Keratinocyte (primary cell): Measurements from ENCODE around the gene ARMS2.

Experiments
- EZH2 ChIP-seq: IDR thresholded peaks from one replicate; pipeline ENCODE4 v1.6.1; 2012; ENCODE audit warnings: inconsistent platforms, mild to moderate bottlenecking, low read length, moderate library complexity
- TF ChIP-seq, protein P1 (sequence below), 3 experiments: IDR thresholded peaks in 1 of 3; conservative IDR thresholded peaks in 1 of 3; optimal IDR thresholded peaks in 1 of 3; 2 replicates in 2 of 3; 3 replicates in 1 of 3; pipeline versions ENCODE3 to v1.5.1; 2011; ENCODE audit warnings: low read length in 3 of 3, mild to moderate bottlenecking in 3 of 3, moderate library complexity in 2 of 3, control low read depth in 1 of 3, inconsistent platforms in 1 of 3; ENCODE audit not compliant: insufficient read depth in 2 of 3; ENCODE audit errors: extremely low read depth in 1 of 3

DNA sequence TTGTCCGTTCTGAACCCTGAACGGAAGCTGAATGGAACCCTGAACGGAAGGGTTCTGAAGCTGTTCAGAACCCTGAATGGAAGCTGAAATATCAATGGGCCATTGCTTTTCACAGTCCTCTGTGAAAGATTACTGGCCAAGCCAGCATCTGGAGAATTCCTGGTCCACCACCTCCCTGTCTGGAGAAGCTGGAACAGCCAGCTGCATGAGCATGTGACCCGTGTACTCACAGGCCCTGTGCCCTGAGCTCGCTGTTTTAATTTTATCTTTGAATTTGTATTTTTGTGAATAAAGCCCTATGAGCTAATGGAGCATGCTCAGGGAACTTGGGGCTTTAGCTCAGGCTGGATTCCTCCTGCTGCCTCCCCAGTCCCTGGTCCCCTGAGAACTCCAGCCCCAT, 44.1 kb downstream of the ARMS2 start:
- TF ChIP-seq, protein P1, sequence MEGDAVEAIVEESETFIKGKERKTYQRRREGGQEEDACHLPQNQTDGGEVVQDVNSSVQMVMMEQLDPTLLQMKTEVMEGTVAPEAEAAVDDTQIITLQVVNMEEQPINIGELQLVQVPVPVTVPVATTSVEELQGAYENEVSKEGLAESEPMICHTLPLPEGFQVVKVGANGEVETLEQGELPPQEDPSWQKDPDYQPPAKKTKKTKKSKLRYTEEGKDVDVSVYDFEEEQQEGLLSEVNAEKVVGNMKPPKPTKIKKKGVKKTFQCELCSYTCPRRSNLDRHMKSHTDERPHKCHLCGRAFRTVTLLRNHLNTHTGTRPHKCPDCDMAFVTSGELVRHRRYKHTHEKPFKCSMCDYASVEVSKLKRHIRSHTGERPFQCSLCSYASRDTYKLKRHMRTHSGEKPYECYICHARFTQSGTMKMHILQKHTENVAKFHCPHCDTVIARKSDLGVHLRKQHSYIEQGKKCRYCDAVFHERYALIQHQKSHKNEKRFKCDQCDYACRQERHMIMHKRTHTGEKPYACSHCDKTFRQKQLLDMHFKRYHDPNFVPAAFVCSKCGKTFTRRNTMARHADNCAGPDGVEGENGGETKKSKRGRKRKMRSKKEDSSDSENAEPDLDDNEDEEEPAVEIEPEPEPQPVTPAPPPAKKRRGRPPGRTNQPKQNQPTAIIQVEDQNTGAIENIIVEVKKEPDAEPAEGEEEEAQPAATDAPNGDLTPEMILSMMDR (optimal IDR thresholded peaks at IDR 0.05 in 1 of 3, IDR thresholded peaks at IDR 0.05 in 1 of 3, conservative IDR thresholded peaks at IDR 0.05 in 1 of 3; ENCODE audit: extremely low read depth in 1 of 3, insufficient read depth in 2 of 3, low read length in 3 of 3), result no peak
- TF ChIP-seq EZH2, result no peak
